GM12872 (cell line): ENCODE results near the gene TNK2.

Experiments
- CTCF ChIP-seq: IDR thresholded peaks from 3 replicates; pipeline ENCODE4 v1.5.1; 2011; ENCODE audit warnings: low read depth, mild to moderate bottlenecking, low read length, moderate library complexity; ENCODE audit not compliant: insufficient read depth

The TNK2 gene

GRCh38 chr3:195820186-195820585, 88.2 kb downstream of the TNK2 start:
- no peak for TF ChIP-seq CTCF

GRCh38 chr3:195818301-195818700, 90.0 kb downstream of the TNK2 start:
- TF ChIP-seq CTCF = no peak

- TF ChIP-seq CTCF = no peak
These were observed 90.7 kb downstream of the TNK2 start for GRCh38 chr3:195817578-195818135.

- TF ChIP-seq CTCF = no peak
These were observed 93.1 kb downstream of the TNK2 start for GRCh38 chr3:195815169-195815771.

GRCh38 chr3:195813916-195814640, 94.3 kb downstream of the TNK2 start:
- TF ChIP-seq CTCF = no peak
